NCI-H2196 (cell line): ENCODE data around the gene TARS3.

ENCODE experiments used
- DNase-seq: peaks from one replicate; lab custom pipeline; 2025; ENCODE audit not compliant: unreplicated experiment; lab: John Stamatoyannopoulos, UW

TARS3 gene

GRCh38 chr15:101608201-101608600, 116.1 kb downstream of the TARS3 start:
- DNase-seq, result no peak

- DNase-seq, result no peak
Measured at GRCh38 chr15:101607108-101607507, 117.2 kb downstream of the TARS3 start.

GRCh38 chr15:101604124-101604874, 120.0 kb downstream of the TARS3 start:
- no peak for DNase-seq
